ENCODE measurements around the gene RFC3.

GRCh38 chr13:33874871-33875270 lies 56.9 kb downstream of the RFC3 start:
- TF ChIP-seq REST (IDR thresholded peaks at IDR 0.05; ENCODE audit: borderline replicate concordance in 1 of 2, low read depth in 1 of 2, low read length in 2 of 2) (no peak), CSRNP1 (CRISPR knock-in tag; IDR thresholded peaks at IDR 0.05) (no peak), ZNF562 (CRISPR knock-in tag; IDR thresholded peaks at IDR 0.05; ENCODE audit: borderline replicate concordance) (no peak), MYC (CRISPR knock-in tag; IDR thresholded peaks at IDR 0.05; ENCODE audit: borderline replicate concordance) (no peak), YEATS2 (CRISPR knock-in tag; IDR thresholded peaks at IDR 0.05; ENCODE audit: borderline replicate concordance) (no peak), BRCA1 (CRISPR knock-in tag; IDR thresholded peaks at IDR 0.05) (no peak), CTCF (CRISPR knock-in tag; IDR thresholded peaks at IDR 0.05) (peak; percentile 43), PHF8 (CRISPR knock-in tag; IDR thresholded peaks at IDR 0.05) (no peak), FOXM1 (CRISPR knock-in tag; IDR thresholded peaks at IDR 0.05) (no peak), EP300 (IDR thresholded peaks at IDR 0.05; ENCODE audit: low read depth in 2 of 2, low read length in 2 of 2) (no peak), EP300 (CRISPR knock-in tag; IDR thresholded peaks at IDR 0.05; ENCODE audit: borderline replicate concordance) (no peak), IRX3 (CRISPR knock-in tag; IDR thresholded peaks at IDR 0.05; ENCODE audit: borderline replicate concordance, low read depth) (no peak), NFATC3 (CRISPR knock-in tag; IDR thresholded peaks at IDR 0.05) (no peak), NPAS2 (CRISPR knock-in tag; IDR thresholded peaks at IDR 0.05; ENCODE audit: borderline replicate concordance) (no peak), PRDM10 (CRISPR knock-in tag; IDR thresholded peaks at IDR 0.05; ENCODE audit: low read depth) (no peak)
